Psoas muscle (tissue), 8 donors: ENCODE results near the gene TMPRSS9. TPM values are rescaled to one million over a fixed set of nuclear protein-coding genes. Genes with fewer than 3 reads are reported as not detected.

Source experiments
- ATAC-seq, 4 donors: fragments of 200-7000 bp; cut with Tn5 transposase; one replicate each; pipeline ENCODE4 v1.9.1; 2020; ENCODE audit warnings: moderate library complexity in 3 of 4, mild to moderate bottlenecking in 2 of 4
- DNase-seq, 2 donors: peaks; one replicate each; pipeline ENCODE4 v3.0.0-alpha.2; 2020
- H3K27ac ChIP-seq: fragments of 200-600 bp; one replicate; pipeline ENCODE4 v1.8.0; 2022
- H3K27me3 ChIP-seq, 3 donors: fragments of 200-600 bp in 1 of 3; one replicate each; pipeline versions ENCODE4 v1.6.1 to v1.8.0; 2013 to 2022; ENCODE audit warnings: low read length in 2 of 3, mild to moderate bottlenecking in 2 of 3, moderate library complexity in 1 of 3; ENCODE audit not compliant: insufficient read depth in 3 of 3
- H3K36me3 ChIP-seq, 2 donors: fragments of 200-600 bp in 1 of 2; one replicate each; pipeline versions ENCODE4 v1.6.1 to v1.8.0; 2013 to 2022; ENCODE audit warnings: low read depth in 1 of 2, mild to moderate bottlenecking in 1 of 2, moderate library complexity in 1 of 2; ENCODE audit not compliant: insufficient read depth in 1 of 2
- H3K4me1 ChIP-seq: fragments of 200-600 bp; one replicate; pipeline ENCODE4 v1.8.0; 2022
- H3K4me3 ChIP-seq: fragments of 200-600 bp; one replicate; pipeline ENCODE4 v1.8.0; 2022; ENCODE audit warnings: mild to moderate bottlenecking
- H3K9me3 ChIP-seq: fragments of 200-600 bp; one replicate; pipeline ENCODE4 v1.8.0; 2022
- CTCF ChIP-seq: fragments of 200-600 bp; IDR thresholded peaks from one replicate; pipeline ENCODE4 v1.8.0; 2022; ENCODE audit warnings: antibody characterized with exemption
- WGBS, 3 donors: extraction: QIAGEN DNeasy Blood & Tissue Kit; methylation state at CpG; one replicate each; pipeline versions ENCODE4 v1.1.6 to v1.1.7; 2013; 5-methylcytosine and 5-hydroxymethylcytosine counted together
- intact Hi-C, 2 donors: fragments of 100-400 bp; cut with DNase I; formaldehyde crosslinking; loops; one replicate each; pipeline versions ENCODE4 v1.11.0 to v1.14.2; 2022
- polyA plus RNA-seq, 3 donors: library from polyadenylated mRNA; stranded (reverse); fragments of 200-250 nt; gene quantifications; one replicate each; pipeline ENCODE4 v1.2.3, GENCODE V29; 2013
- total RNA-seq, 4 donors: library from RNA; stranded (reverse); fragmentation: NEBNext Ultra II Directional in 2 of 4; extraction: Animal tissue kit (Norgen Biotek cat#: 25700) in 2 of 4; gene quantifications; one replicate each; pipeline versions ENCODE4 v1.2.1 to v1.2.4, GENCODE V29; 2021 to 2023
- donor health status: healthy with polysubstance abuse.
- donor health status: DM: no; HTN: no; CAD: no; lungs with moderate emphysema.
- donor health status: Bipolar disorder and iron deficiency.
- donor health status: healthy.
- donor health status: DM: yes; HTN: yes; CAD: no.
- donor health status: DM: no; HTN: no; CAD: no.
- donor health status: DM: no; HTN: no; CAD: no.
- donor health status: DM: yes; HTN: yes; CAD: no.

The TMPRSS9 gene
- total and polyA plus RNA-seq, 7 donors: 0.17 TPM; not detected in 6

- WGBS, 3 donors: 93 to 97% (median 96%) methylated on average over 26 to 30 of the region's 30 CpGs
- DNase-seq (no peak), ATAC-seq (no peak)
- peaks cover 3 to 52% of the 10 kb centered on the region in 2 donors for H3K36me3 ChIP-seq
- no peak for TF ChIP-seq CTCF
- intact Hi-C loops: no loop called here
- H3K27ac ChIP-seq: no peak overlapping the region
- no peaks in the 10 kb centered on the region for H3K9me3 ChIP-seq
- H3K27me3 ChIP-seq: no peaks in the 10 kb centered on the region
- peaks cover under 1% of the 10 kb centered on the region for H3K4me1 ChIP-seq
- H3K4me3 ChIP-seq: no peak overlapping the region
Measured at GRCh38 chr19:2433854-2434253, 73.8 kb downstream of the TMPRSS9 start.

GRCh38 chr19:2434267-2434666, 74.2 kb downstream of the TMPRSS9 start:
- WGBS, 3 donors: 94 to 98% (median 95%) methylated on average over 17 to 22 of the region's 22 CpGs
- H3K4me1 ChIP-seq: no peaks in the 10 kb centered on the region
- H3K9me3 ChIP-seq: no peaks in the 10 kb centered on the region
- no peak for ATAC-seq
- no peaks in the 10 kb centered on the region for H3K27me3 ChIP-seq
- H3K4me3 ChIP-seq: no peak overlapping the region
- no peak overlapping the region for H3K27ac ChIP-seq
- H3K36me3 ChIP-seq: peaks cover 3 to 52% of the 10 kb centered on the region in 2 donors
- intact Hi-C loops: no loop called here
- DNase-seq: no peak
- TF ChIP-seq CTCF: no peak

- no peak for TF ChIP-seq CTCF
- H3K27ac ChIP-seq: no peak overlapping the region
- intact Hi-C loops: no loop called here
- H3K27me3 ChIP-seq: no peaks in the 10 kb centered on the region
- H3K4me3 ChIP-seq: no peak overlapping the region
- no peaks in the 10 kb centered on the region for H3K4me1 ChIP-seq
- no peak for DNase-seq
- WGBS, 3 donors: 95 to 97% (median 95%) methylated on average over 33 to 42 of the region's 42 CpGs
- peaks cover 3 to 52% of the 10 kb centered on the region in 2 donors for H3K36me3 ChIP-seq
- ATAC-seq: no peak
- H3K9me3 ChIP-seq: no peaks in the 10 kb centered on the region
Measured at GRCh38 chr19:2434721-2435265, 74.7 kb downstream of the TMPRSS9 start.

GRCh38 chr19:2436384-2436783, 76.3 kb downstream of the TMPRSS9 start:
- no peak for ATAC-seq
- 96 to 98% (median 98%) methylated on average over 24 to 39 of the region's 39 CpGs for WGBS, 3 donors
- H3K9me3 ChIP-seq: no peaks in the 10 kb centered on the region
- no peak overlapping the region for H3K27ac ChIP-seq
- H3K36me3 ChIP-seq: peaks cover 3 to 42% of the 10 kb centered on the region in 2 donors
- no peak for DNase-seq
- H3K27me3 ChIP-seq: no peaks in the 10 kb centered on the region
- H3K4me3 ChIP-seq: no peak overlapping the region
- intact Hi-C loops: no loop called here
- no peak for TF ChIP-seq CTCF
- H3K4me1 ChIP-seq: no peaks in the 10 kb centered on the region

GRCh38 chr19:2436926-2437325, 76.9 kb downstream of the TMPRSS9 start:
- Histone ChIP-seq H3K4me3 (no peak overlapping the region), H3K9me3 (no peaks in the 10 kb centered on the region), H3K27me3 (no peaks in the 10 kb centered on the region), H3K27ac (no peak overlapping the region), H3K4me1 (no peaks in the 10 kb centered on the region), H3K36me3 (peaks cover 3 to 40% of the 10 kb centered on the region in 2 donors)
- WGBS, 3 donors: 95 to 97% (median 95%) methylated on average over 15 of the region's 15 CpGs
- no peak for DNase-seq
- ATAC-seq: no peak
- TF ChIP-seq CTCF: no peak
- intact Hi-C loops: no loop called here
